Fibroblast of the aortic adventitia (primary cell): Measurements from ENCODE around the gene TMEM258. TPM values are rescaled to one million over a fixed set of nuclear protein-coding genes. Genes with fewer than 3 reads are reported as not detected.

Experiments
- DNase-seq: peaks from one replicate; pipeline ENCODE4 v3.0.0-alpha.2; 2010; ENCODE audit warnings: low read depth
- H3K4me3 ChIP-seq: 2 replicates; pipeline ENCODE4 v1.5.1; 2011; ENCODE audit warnings: low read depth, mild to moderate bottlenecking, control low read depth, low read length, moderate library complexity
- total RNA-seq: library from RNA; depleted of rRNA; stranded (reverse); fragments of >200 nt; gene quantifications from 2 replicates; pipeline ENCODE4 v1.2.3, GENCODE V29; 2012; ENCODE audit warnings: low replicate concordance
- TF ChIP-seq, protein P1 (sequence below): IDR thresholded peaks from 2 replicates; pipeline ENCODE4 v1.5.1; 2011; ENCODE audit warnings: mild to moderate bottlenecking, low read length, control low read depth, inconsistent platforms; ENCODE audit not compliant: insufficient read depth

Gene TMEM258
- total RNA-seq, 1 donor = 98.1 TPM

GRCh38 chr11:61764606-61765260, 27.7 kb downstream of the TMEM258 start:
- TF ChIP-seq, protein P1, sequence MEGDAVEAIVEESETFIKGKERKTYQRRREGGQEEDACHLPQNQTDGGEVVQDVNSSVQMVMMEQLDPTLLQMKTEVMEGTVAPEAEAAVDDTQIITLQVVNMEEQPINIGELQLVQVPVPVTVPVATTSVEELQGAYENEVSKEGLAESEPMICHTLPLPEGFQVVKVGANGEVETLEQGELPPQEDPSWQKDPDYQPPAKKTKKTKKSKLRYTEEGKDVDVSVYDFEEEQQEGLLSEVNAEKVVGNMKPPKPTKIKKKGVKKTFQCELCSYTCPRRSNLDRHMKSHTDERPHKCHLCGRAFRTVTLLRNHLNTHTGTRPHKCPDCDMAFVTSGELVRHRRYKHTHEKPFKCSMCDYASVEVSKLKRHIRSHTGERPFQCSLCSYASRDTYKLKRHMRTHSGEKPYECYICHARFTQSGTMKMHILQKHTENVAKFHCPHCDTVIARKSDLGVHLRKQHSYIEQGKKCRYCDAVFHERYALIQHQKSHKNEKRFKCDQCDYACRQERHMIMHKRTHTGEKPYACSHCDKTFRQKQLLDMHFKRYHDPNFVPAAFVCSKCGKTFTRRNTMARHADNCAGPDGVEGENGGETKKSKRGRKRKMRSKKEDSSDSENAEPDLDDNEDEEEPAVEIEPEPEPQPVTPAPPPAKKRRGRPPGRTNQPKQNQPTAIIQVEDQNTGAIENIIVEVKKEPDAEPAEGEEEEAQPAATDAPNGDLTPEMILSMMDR = no peak
- peak; percentile 16 for DNase-seq
- H3K4me3 ChIP-seq = no peak overlapping the region

- no peak overlapping the region for H3K4me3 ChIP-seq
- TF ChIP-seq, protein P1 = no peak
- no peak for DNase-seq
Observed at GRCh38 chr11:61763930-61764605, 28.3 kb downstream of the TMEM258 start.

GRCh38 chr11:61762798-61763197, 29.6 kb downstream of the TMEM258 start:
- TF ChIP-seq, protein P1 = no peak
- DNase-seq = no peak

GRCh38 chr11:61762223-61762615, 30.2 kb downstream of the TMEM258 start:
- no peak for DNase-seq
- TF ChIP-seq, protein P1 = no peak
- H3K4me3 ChIP-seq = no peak overlapping the region

More at GRCh38 chr11:61762798-61763197, 29.6 kb downstream of the TMEM258 start:
- H3K4me3 ChIP-seq = no peak overlapping the region

GRCh38 chr11:61761440-61762222, 30.8 kb downstream of the TMEM258 start:
- H3K4me3 ChIP-seq = no peak overlapping the region
- DNase-seq = no peak
- TF ChIP-seq, protein P1 = no peak

DNA sequence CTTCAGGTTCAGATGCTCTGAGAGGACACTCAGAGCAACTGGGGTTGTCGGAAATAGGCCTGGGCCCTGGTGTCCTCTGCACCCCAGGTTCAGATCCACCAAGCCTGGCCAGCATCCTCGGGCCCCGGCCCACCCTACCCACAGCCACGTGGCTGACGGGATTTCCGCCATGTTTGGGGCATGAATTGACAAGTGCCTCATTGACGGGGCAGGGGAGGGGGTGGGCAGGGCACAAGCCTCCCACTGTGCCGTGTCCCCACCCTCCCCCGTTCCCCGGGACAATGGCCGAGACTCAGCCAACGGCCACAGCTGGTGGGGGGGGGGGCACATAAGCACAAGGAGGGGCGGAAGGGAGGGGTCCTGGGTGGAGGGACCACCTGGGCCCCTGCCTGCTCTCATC, 31.5 kb downstream of the TMEM258 start:
- no peak overlapping the region for H3K4me3 ChIP-seq
- TF ChIP-seq, protein P1 = no peak
- no peak for DNase-seq
